Embryonic facial prominence (tissue), 1 donor: ENCODE results near the gene UBE2N.

Experiments used
- DNase-seq: peaks from one replicate; pipeline ENCODE4 v3.0.0-alpha.2; 2016; ENCODE audit errors: extremely low spot score

The UBE2N gene

GRCh38 chr12:93441617-93442410 lies at the start of gene UBE2N:
TSS of gene UBE2N (minus strand) at chr12:93441947. CDS start at chr12:93441884, 63 bp downstream.
- DNase-seq: peak; percentile 84

- no peak for DNase-seq
Measured at GRCh38 chr12:93484315-93484981, 42.7 kb upstream of the UBE2N start.

- DNase-seq: no peak
Measured at GRCh38 chr12:93483151-93483807, 41.5 kb upstream of the UBE2N start.

GRCh38 chr12:93482721-93483120 lies 41.0 kb upstream of the UBE2N start:
- DNase-seq: no peak

- DNase-seq: no peak
Measured at GRCh38 chr12:93476555-93476954, 34.8 kb upstream of the UBE2N start.

GRCh38 chr12:93469386-93469785 lies 27.6 kb upstream of the UBE2N start:
- DNase-seq: no peak

- DNase-seq: no peak
Measured at GRCh38 chr12:93468008-93468371, 26.2 kb upstream of the UBE2N start.

GRCh38 chr12:93467351-93468007 lies 25.7 kb upstream of the UBE2N start, which contains the start of gene MRPL42:
TSS of gene MRPL42 (plus strand) at chr12:93467514. CDS start at chr12:93469286, 1,772 bp downstream.
- peak; percentile 70 for DNase-seq

- DNase-seq: no peak
Measured at GRCh38 chr12:93466625-93467350, 25.0 kb upstream of the UBE2N start.

- DNase-seq: no peak
Measured at GRCh38 chr12:93465841-93466240, 24.1 kb upstream of the UBE2N start.

GRCh38 chr12:93461503-93461902 lies 19.8 kb upstream of the UBE2N start:
- no peak for DNase-seq

- DNase-seq: no peak
Measured at GRCh38 chr12:93460902-93461301, 19.2 kb upstream of the UBE2N start.

GRCh38 chr12:93460003-93460402 lies 18.3 kb upstream of the UBE2N start:
- no peak for DNase-seq

- DNase-seq: no peak
Measured at GRCh38 chr12:93459097-93459496, 17.4 kb upstream of the UBE2N start.

GRCh38 chr12:93456077-93456476 lies 14.3 kb upstream of the UBE2N start:
- DNase-seq: no peak

GRCh38 chr12:93453633-93454032 lies 11.9 kb upstream of the UBE2N start:
- no peak for DNase-seq

- DNase-seq: no peak
Measured at GRCh38 chr12:93451423-93452158, 9.8 kb upstream of the UBE2N start.

- DNase-seq: no peak
Measured at GRCh38 chr12:93449277-93449676, 7.5 kb upstream of the UBE2N start.

- no peak for DNase-seq
Measured at GRCh38 chr12:93448796-93449195, 7.0 kb upstream of the UBE2N start.

- DNase-seq: no peak
Measured at GRCh38 chr12:93447555-93448290, 6.0 kb upstream of the UBE2N start.
